Activated B cell treated with CpG ODN at 0.5 μM for 24 hours (primary cell): Measurements from ENCODE around the gene C19orf81. TPM values are rescaled to one million over a fixed set of nuclear protein-coding genes. Genes with fewer than 3 reads are reported as not detected.

Experiments
- ATAC-seq: fragments of 200-7000 bp; cut with Tn5 transposase; one replicate; pipeline ENCODE4 v1.10.0; 2021; ENCODE audit warnings: low read depth, mild to moderate bottlenecking, moderate library complexity
- CTCF ChIA-PET: fragments of 350-600 bp; sonication (Branson Sonifier 250); formaldehyde crosslinking; loops from one replicate; lab custom pipeline; 2021; ENCODE audit warnings: antibody characterized with exemption; lab: Charles Lee
- POLR2A ChIA-PET: fragments of 350-600 bp; sonication (Branson Sonifier 250); formaldehyde crosslinking; loops from one replicate; lab custom pipeline; 2021; ENCODE audit warnings: antibody characterized with exemption; lab: Charles Lee
- DNase-seq: peaks from one replicate; pipeline ENCODE4 v3.0.0; 2022
- H3K27ac Mint-ChIP-seq: one replicate; pipeline ENCODE4 v1.8.0; 2020; ENCODE audit warnings: mixed read lengths
- H3K27me3 Mint-ChIP-seq: one replicate; pipeline ENCODE4 v1.8.0; 2021; ENCODE audit warnings: mixed read lengths
- H3K36me3 Mint-ChIP-seq: one replicate; pipeline ENCODE4 v1.8.0; 2021; ENCODE audit warnings: low read depth, mixed read lengths
- H3K4me1 Mint-ChIP-seq: one replicate; pipeline ENCODE4 v1.8.0; 2021; ENCODE audit warnings: mixed read lengths
- H3K4me3 Mint-ChIP-seq: one replicate; pipeline ENCODE4 v1.8.0; 2020; ENCODE audit warnings: mild to moderate bottlenecking, mixed read lengths
- H3K9me3 Mint-ChIP-seq: one replicate; pipeline ENCODE4 v1.8.0; 2020; ENCODE audit warnings: mixed read lengths
- CTCF ChIP-seq: fragments of 200-600 bp; IDR thresholded peaks from one replicate; pipeline ENCODE4 v1.8.0; 2022; ENCODE audit warnings: antibody characterized with exemption, mild to moderate bottlenecking
- intact Hi-C: fragments of 100-400 bp; cut with micrococcal nuclease; formaldehyde crosslinking; loops from one replicate; pipeline ENCODE4 v1.15.1; 2024
- total RNA-seq: library from RNA; stranded (reverse); gene quantifications from 2 replicates; pipeline ENCODE4 v1.2.3, GENCODE V29; 2022

The C19orf81 gene
- total RNA-seq, 1 donor from 2014 or later, result not detected

GRCh38 chr19:50628551-50628950 lies 20.7 kb upstream of the C19orf81 start:
- Mint-ChIP-seq H3K4me1 (no peaks in the 10 kb centered on the region), H3K27ac (no peak overlapping the region), H3K4me3 (no peak overlapping the region), H3K27me3 (peaks cover 2% of the 10 kb centered on the region), H3K9me3 (peaks cover 4% of the 10 kb centered on the region), H3K36me3 (no peaks in the 10 kb centered on the region)
- no peak for TF ChIP-seq CTCF
- no peak for DNase-seq
- intact Hi-C loops, result no loop called here
- ChIA-PET POLR2A (no interaction called here), CTCF (no interaction called here)
- no peak for ATAC-seq

- Mint-ChIP-seq H3K4me3 (no peak overlapping the region), H3K27me3 (peaks cover 2% of the 10 kb centered on the region), H3K36me3 (peaks cover 2% of the 10 kb centered on the region), H3K27ac (no peak overlapping the region), H3K9me3 (peaks cover 8% of the 10 kb centered on the region), H3K4me1 (no peaks in the 10 kb centered on the region)
- intact Hi-C loops, result no loop called here
- ChIA-PET POLR2A (no interaction called here), CTCF (no interaction called here)
- no peak for DNase-seq
- ATAC-seq, result no peak
- no peak for TF ChIP-seq CTCF
These were observed 20.1 kb upstream of the C19orf81 start for GRCh38 chr19:50629194-50629593.

GRCh38 chr19:50629801-50630200 lies 19.4 kb upstream of the C19orf81 start:
- H3K36me3 Mint-ChIP-seq, result peaks cover 2% of the 10 kb centered on the region
- ChIA-PET POLR2A (no interaction called here), CTCF (no interaction called here)
- no peak for DNase-seq
- H3K4me1 Mint-ChIP-seq, result no peaks in the 10 kb centered on the region
- no peak for ATAC-seq
- peaks cover 2% of the 10 kb centered on the region for H3K27me3 Mint-ChIP-seq
- intact Hi-C loops, result no loop called here
- no peak for TF ChIP-seq CTCF
- no peak overlapping the region for H3K27ac Mint-ChIP-seq
- H3K4me3 Mint-ChIP-seq, result no peak overlapping the region
- H3K9me3 Mint-ChIP-seq, result peaks cover 9% of the 10 kb centered on the region

- ATAC-seq (no peak), DNase-seq (no peak)
- no peak for TF ChIP-seq CTCF
- ChIA-PET POLR2A (no interaction called here), CTCF (no interaction called here)
- Mint-ChIP-seq H3K27ac (no peak overlapping the region), H3K9me3 (peaks cover 14% of the 10 kb centered on the region), H3K36me3 (peaks cover 2% of the 10 kb centered on the region), H3K27me3 (peaks cover 16% of the 10 kb centered on the region), H3K4me3 (no peak overlapping the region), H3K4me1 (no peaks in the 10 kb centered on the region)
- intact Hi-C loops, result no loop called here
These were observed 17.0 kb upstream of the C19orf81 start for GRCh38 chr19:50632151-50632835.

- no peak for TF ChIP-seq CTCF
- peaks cover 14% of the 10 kb centered on the region for H3K9me3 Mint-ChIP-seq
- peaks cover 27% of the 10 kb centered on the region for H3K27me3 Mint-ChIP-seq
- ATAC-seq (no peak), DNase-seq (no peak)
- ChIA-PET CTCF (no interaction called here), POLR2A (no interaction called here)
- H3K36me3 Mint-ChIP-seq, result peaks cover 2% of the 10 kb centered on the region
- H3K4me3 Mint-ChIP-seq, result no peak overlapping the region
- intact Hi-C loops, result no loop called here
- no peak overlapping the region for H3K27ac Mint-ChIP-seq
- H3K4me1 Mint-ChIP-seq, result peaks cover 1% of the 10 kb centered on the region
These were observed 15.9 kb upstream of the C19orf81 start for GRCh38 chr19:50633359-50633758.
